HG03097 (cell line): ENCODE measurements around the gene CCDC91.
"Not testable (repeated sequence)": the region's sequence is repeated elsewhere in the genome, so short reads cannot be mapped to it uniquely, and the experiment has no call there.

ENCODE experiments used
- ATAC-seq: cut with Tn5 transposase; IDR thresholded peaks from one replicate; pipeline ENCODE4 v1.9.1; 2021; ENCODE audit not compliant: unreplicated experiment, low FRiP score

Gene CCDC91

DNA sequence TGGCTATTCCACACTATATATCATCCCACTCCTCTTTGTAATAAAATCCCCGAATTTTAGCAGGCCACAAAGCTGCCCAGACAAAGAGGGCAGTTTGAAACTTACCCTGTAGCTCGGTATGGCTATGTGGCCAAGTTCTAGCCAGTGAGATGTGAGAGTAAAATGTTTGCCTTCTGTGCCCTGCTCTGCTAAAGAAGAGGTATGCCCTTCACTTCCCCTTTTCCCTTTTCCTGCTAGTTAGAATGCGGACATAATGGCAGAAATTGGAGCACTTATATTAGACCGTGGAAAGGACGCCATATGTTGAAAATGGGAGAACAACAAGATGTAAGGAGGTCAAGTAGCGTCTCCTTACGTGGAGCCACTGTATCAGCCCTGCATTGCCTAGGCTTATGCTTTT is 11.5 kb upstream of the CCDC91 start:
- ATAC-seq, result no peak

DNA sequence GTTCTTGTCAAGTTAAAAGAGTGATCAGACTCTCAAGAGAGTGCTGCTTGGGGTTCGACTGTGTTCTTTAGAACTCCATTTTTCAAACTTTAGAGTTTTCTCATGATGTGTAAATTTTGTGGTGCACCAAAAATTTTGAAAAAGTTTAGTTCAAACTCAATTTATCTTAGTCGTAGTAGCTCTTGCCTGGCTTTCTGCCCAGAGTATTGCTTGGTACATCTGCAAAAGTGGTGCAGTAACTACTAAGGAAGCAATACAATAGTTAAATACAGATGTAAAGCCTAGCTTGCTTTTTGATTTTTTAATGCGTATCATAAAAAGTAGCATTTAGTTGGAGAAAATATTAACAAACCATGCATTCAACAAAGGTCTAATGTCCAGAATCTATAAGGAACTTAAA is 9.5 kb upstream of the CCDC91 start:
- no peak for ATAC-seq

DNA sequence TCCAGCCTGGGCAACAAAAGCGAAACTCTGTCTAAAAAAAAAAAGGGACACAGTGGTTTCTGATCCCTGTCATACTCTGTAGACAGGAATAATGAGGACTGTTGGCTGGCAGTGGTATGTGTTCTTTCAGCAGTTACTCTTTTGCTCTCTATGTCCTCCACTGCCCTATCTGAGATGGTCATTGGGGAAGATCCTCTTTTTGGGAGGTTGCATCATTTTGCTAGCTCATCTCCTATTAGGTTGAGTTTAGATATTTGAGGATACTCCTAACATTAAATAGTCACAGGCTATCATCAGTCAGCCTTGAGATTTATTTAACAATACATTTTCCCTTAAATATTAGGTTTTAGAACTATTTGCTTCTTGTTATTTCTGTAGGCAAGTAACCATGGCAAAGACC is 5.9 kb upstream of the CCDC91 start:
- no peak for ATAC-seq

DNA sequence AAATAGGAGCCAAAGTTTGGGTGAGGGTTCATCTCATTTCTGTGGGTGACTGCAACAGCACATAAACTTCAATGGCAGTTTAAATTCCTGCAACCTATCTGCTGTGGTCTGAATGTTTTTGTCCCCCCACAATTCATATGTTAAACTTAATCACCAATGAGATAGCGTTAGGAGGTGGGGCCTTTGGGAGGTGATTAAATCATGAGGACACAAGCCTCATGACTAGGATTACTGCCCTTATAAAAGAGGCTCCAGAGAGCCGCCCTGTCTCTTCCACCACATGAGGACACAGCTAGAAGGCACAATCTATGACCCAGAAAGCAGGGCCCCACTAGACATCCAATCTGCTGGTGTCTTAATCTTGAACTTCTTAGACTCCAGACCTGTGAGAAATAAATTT is 3.8 kb upstream of the CCDC91 start:
- ATAC-seq, result no peak

DNA sequence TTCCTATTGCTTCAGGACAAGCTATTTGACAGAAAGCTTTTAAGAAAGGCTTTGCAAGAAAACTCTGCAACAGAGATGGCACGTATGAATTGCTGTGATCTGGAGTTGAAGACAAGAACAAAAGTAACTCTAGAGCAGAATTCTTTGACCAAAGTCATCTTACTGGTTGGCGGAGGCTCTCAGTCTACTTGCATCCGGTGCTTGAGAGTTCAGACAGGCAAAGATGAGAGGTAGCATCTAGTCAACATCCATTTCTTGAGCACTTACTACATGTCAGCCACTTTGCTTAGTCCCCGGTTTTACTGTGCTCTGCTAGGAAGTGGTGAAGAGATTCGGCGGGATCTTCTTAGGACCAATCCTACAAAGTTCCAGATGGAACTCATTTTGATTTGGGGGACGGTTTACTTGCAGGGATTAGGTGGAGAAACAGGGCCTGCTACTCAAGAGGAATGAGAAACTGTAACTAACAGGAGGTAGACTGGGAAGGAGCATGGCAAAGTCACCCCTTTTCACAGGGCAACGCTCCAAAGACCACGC is 404 bp upstream of the CCDC91 start:
- no peak for ATAC-seq

DNA sequence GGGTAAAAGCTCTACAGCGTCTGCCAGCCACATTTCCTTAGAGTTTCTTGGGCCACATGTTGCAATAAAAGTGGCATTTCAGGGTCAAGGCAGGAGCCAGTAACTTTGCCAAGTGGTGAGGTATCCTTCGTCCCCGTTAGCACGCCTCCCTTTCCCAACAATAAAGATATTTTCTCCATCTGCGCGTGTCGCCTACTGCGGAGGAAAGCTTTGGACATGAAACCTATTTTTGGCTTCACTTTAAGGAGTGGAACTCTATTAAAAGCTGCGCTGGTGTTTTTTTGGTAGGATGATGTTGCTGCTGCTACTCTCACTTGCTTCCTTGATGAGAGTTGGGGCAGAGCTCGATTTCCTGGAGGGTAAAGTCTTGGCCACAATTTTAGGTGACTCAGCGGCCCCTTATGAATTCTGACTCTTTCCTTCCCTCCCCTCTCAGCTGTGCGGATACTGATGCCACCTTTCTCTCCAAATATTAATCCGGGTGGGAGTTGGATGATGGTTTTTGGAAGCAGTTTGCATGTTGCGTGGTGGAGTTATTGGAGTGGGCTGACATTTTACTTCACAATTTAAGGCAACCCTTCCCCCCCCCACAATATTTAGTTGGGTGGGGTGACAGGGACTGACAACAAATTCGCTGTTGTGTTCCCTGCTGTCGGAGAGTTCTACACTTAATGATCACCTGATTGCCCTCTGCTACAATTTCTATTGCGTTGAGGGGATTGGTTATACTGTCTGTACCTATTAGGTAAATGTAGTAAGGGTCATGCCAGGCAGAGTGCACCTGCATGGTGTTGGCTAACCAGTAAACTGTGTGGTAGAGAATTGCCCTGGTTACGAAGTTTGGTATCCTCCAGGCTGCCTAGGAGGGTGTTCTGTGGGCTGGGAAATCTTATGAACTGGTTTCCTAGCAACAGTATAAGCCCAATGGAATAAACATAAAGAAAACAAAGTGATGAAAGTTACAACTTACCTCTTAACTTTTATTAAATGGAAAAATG is 1.1 kb downstream of the CCDC91 start:
- ATAC-seq, result no peak

DNA sequence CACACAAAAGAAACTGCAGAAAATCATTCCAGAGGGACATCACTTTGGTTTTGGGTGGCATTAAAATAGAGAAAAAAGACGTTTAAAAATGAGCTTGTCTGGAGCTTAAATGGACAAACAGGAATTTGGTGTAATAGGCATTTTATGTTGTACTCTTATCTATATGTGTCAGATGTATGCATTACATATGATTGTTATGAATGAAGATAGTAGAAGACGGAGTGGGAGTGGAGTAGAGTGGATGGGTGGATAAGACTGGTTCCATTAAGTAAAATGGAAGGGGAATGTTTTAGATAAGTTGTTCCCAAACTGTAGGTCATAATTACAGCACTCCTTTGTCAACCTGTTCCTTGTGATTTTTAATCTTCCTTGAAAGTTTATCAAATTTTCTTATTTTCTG is 1.9 kb downstream of the CCDC91 start:
- ATAC-seq, result no peak

DNA sequence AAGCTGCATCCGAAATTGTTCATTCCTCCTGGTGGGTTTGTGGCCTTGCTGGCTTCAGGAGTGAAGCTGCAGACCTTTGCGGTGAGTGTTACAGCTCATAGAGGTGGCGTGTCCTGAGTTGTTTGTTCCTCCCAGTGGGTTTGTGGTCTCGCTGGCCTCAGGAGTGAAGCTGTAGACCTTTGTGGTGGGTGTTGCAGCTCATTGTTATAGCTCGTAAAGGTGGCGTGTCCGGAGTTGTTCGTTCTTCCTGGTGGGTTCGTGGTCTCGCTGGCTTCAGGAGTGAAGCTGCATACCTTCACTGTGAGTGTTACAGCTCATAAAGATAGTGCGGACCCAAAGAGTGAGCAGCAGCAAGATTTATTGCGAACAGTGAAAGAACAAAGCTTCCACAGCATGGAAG is 4.4 kb downstream of the CCDC91 start:
- not testable (repeated sequence) for ATAC-seq

DNA sequence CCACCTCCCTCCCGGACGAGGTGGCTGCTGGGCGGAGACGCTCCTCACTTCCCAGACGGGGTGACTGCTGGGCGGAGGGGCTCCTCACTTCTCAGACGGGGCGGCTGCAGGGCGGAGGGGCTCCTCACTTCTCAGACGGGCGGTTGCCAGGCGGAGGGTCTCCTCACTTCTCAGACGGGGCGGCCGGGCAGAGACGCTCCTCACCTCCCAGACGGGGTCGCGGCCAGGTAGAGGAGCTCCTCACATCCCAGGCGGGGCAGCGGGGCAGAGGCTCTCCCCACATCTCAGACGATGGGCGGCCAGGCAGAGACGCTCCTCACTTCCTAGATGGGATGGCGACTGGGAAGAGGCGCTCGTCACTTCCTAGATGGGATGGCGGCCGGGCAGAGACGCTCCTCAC is 10.9 kb downstream of the CCDC91 start:
- not testable (repeated sequence) for ATAC-seq

DNA sequence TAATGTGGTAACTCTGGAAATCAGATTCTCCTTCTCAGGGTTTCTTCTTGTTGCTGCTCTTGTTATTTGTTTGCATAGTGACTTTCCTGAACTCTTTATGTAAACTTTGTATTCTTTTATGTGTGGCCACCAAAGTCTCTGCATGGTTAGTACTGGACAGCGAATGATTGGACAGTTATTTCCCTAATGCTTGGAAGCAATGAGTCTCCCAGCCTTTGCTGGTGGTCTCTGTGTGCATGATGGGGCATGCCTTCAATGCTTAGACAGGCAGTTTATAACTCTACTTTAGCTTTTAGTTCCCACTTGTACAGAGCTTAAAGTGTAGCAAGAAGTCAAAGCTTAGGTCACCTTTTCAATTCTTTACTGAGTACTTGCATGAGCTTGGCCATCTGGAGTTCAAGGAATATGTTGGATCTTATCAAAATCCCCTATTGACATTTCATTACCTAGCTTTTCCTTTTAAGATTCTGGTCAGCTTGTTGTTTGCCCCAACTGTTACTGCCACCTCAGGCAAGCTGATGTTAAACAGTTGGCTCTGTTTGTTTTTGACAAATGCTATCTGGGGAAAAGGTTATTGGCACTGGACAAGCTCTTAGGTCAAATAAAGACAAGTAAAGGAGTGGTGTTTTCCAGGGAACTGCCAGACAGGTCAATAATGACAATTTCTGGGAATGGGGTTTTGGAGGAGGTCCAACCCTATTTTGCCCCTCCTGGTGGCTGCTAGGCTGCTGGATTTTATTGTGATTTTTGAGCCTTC is 12.3 kb downstream of the CCDC91 start:
- ATAC-seq, result no peak

DNA sequence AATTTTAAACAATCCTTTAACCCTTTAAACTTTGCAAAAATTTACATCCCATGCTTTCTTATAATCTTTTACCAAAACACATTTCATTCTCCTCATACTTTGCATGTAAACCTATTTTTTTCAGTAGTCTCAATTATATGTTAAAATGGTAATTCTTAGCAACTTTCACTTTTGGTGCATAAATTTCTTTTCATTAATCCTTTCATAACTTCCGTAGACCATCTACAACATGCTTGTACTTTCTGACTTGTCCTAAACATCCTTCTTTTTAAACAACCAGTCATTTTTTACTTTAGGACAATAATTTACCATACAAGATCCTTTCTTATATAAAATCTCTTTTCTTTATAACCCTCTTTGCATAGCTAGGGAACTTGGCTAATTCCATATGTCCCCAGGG is 19.5 kb downstream of the CCDC91 start:
- no peak for ATAC-seq

DNA sequence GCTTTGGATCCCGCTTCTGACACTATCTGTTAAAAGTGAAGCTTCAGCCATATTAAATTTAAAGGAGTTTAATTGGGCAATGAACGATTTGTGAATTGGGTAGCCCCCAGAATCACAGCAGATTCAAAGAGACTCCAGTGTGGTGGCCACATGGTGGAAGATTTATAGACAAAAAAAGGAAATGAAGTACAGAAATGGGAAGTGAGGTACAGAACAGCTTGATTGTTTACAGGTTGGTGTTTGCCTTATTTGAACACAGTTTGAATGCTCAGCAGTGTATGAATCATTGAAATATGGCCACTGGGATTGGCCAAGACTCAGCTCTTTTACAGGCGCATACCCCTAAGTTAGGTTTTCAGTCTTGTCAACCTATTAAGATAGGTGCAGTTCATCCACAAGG is 21.9 kb downstream of the CCDC91 start:
- no peak for ATAC-seq

DNA sequence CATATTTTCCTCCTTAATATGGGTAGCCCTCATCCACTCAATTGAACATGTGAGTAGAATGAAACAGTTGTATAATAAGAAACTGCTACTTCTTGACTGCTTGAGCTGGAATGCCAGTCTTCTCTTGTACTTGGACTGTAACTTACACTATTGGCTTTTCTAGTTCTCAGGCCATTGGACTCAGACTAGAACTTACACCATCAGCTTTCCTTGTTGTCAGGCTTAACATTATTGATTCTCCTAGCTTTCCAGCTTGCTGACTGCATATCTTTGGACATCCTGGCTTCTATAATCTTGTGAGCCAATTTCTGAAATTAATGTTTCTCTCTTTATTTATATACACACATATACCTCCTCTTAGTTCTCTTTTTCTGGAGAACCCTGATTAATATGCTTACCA is 24.8 kb downstream of the CCDC91 start:
- no peak for ATAC-seq

DNA sequence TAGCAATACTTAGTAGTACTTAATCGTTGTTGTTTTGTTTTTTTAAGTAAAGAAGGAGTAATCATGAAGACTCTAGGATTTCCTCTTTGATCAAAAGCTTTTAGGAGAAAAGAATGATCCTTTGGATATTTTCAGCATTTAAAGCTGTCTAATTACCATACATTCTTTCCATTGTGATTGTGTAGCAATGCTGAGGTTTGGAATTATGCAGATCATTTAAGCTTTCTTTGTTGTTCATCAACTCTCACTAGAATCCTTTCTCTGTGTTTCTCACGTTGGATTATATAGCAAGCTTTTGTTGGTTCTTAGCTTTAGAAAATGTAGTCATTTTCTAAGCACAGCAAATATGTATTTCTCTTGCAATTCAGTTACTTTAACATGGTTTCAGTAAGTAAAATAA is 25.8 kb downstream of the CCDC91 start:
- no peak for ATAC-seq

DNA sequence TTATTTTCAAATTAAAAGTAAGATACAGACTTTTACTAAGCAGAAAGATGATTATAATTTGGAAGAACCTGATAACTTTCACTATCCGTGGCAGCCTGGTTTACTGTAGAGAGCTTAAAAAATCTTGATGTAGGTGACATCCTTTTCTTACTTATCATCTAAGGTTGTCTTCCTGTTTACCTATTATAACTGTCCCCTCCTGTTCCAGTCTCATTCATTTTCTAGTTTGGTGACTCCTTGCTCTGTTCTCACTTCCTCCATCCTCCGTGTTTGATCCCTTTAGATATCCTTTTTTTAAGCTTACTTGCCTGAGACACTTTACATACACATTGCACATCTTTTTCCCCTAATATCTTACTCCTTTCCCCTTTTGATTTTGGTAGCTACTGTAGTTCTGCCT is 27.5 kb downstream of the CCDC91 start:
- ATAC-seq, result no peak

DNA sequence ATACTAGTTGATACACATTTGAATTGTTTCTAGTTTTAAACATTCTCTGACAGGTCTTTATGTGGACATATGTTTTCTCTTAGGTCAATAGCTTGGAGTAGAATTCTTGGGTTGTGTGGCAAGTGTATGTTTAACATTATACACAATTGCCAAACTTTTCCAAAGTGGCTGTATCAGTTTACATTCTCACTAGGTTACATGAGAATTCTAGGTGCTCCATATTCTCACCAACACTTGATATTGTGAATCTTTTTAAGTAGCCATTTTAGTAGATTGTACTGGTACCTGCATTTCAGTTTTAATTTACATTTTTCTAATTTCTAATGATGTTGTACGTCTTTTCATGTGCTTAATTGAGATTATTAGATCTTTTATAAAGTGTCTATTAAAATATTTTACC is 28.6 kb downstream of the CCDC91 start:
- ATAC-seq, result no peak

DNA sequence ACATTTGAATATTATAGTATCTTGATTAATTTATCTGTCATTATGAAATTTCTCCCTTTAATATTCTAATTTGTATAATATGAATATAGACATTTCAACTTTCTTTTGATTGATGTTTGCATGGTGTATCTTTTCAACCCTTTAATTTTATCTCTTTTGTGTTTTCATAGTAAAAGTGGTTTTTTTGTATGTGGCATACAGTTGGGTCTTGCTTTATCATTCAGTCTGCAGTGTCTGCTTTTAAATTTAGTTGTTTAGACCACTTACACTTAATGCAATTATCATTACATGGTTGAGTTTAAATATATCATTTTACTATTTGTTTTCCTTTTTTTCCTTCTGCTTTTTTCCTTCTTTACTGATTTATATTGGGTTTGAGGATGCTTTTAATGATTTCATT is 29.6 kb downstream of the CCDC91 start:
- ATAC-seq, result no peak

DNA sequence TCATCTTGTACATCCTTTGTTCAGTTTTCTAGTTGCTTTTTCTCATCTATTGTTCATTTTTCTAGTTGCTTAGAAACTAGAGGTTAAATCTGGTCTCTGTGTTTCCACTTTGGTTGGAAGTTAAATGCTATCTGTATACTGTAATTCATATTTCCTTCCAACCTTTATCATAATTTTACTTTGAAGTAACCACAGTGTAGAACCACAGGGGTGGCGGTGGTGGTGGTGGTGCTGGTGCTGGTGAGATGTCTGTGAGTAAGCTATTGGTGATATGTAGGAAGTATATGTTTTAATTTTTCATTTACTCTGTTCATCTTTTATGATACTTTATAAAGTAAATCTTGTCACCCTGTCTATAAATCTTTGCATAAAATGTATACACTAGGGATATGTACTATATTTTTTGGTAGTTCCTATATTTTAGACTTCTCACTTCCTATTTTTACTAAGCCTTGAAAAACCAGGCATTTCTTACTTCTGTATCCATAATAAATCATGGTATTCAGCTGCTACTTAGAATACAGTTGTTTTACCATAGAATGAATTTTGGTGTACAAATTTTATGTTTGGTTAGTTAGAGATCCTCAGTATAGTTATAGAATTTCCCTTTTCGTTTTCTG is 31.9 kb downstream of the CCDC91 start:
- no peak for ATAC-seq

DNA sequence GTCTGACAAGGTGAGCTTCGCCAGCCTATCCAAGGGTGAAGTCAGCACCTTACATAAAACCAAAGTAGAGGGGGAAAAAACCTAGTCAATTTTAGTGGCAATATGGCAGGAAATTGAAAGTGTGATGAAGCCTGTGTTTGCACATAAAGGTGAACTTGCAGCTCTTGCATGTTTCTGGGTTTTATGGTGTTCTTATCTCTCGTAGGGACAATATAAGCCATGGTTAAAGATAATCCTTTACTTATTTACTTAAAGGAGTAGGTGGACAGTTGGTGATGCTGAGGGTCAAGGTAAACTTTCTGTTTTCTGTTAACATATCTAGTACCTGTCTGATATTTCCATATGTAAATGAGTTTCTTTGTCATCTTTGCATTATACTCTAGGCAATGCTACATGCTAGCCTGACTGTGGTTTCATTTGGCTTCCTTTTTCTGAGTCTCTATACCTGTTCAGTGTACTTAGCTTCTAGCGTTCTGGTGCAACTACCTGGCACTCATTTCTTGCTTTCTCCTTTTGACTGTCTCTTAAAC is 32.8 kb downstream of the CCDC91 start:
- peak; percentile 83 for ATAC-seq

DNA sequence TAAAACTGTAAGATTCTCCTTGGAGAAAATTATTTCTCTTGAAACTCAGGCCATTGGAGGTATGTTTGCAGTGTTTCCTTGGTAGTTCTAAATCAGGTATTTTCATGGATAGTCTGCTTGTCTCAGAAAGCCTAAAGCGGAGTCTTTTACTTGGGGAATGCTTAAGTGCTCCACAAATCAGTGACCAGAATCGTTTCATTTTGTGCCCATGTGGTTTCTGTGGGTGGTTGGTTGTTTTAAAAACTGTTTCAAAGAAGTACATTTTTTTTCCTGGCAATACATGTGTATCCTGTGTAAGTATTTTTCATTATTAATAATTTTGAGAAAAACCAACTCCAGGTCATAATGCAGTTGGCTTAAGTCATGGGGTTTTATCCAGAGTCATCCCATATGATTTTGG is 33.6 kb downstream of the CCDC91 start:
- no peak for ATAC-seq

DNA sequence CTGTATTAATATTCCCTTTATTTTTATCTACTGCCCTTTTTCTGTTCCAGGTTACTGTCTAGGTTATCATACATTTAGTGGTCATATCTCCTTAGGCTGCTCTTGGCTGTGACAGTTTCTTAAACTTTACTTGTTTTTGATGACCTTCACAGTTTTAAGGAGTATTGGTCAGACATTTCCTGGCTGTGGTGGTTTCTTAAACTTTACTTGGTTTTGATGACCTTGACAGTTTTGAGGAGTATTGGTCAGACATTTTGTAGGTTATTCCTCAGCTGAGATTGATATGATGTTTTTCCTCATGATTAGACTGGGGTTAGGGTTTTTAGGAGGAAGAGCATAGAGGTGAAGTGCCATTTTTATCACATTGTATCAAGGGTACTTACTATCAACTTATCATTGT is 36.4 kb downstream of the CCDC91 start:
- ATAC-seq, result no peak
